ENCODE data around the gene M1AP.
"Not testable (repeated sequence)": the region's sequence is repeated elsewhere in the genome, so short reads cannot be mapped to it uniquely, and the experiment has no call there.

The M1AP gene

GRCh38 chr2:74632209-74632938, 15.8 kb downstream of the M1AP start:
- peaks cover 0 to 5% (median 0%) of the 10 kb centered on the region in 5 donors for H3K4me1 ChIP-seq (ENCODE audit: control insufficient read depth in 5 of 5, insufficient read depth in 5 of 5, low read length in 5 of 5)
- no peaks in the 10 kb centered on the region for H3K9me3 ChIP-seq (ENCODE audit: control insufficient read depth in 5 of 5, low read length in 5 of 5)
- H3K4me3 ChIP-seq (ENCODE audit: low read depth in 1 of 5, low read length in 5 of 5): no peak overlapping the region
- H3K27me3 ChIP-seq (ENCODE audit: control insufficient read depth in 5 of 5, insufficient read depth in 4 of 5, low read length in 5 of 5): no peaks in the 10 kb centered on the region
- H3K27ac ChIP-seq (ENCODE audit: low read depth, low read length): no peak overlapping the region
- H3K36me3 ChIP-seq (ENCODE audit: control insufficient read depth in 5 of 5, insufficient read depth in 5 of 5, low read length in 5 of 5): no peaks in the 10 kb centered on the region
- no peak overlapping the region for H3K9ac ChIP-seq (ENCODE audit: low read length in 5 of 5)

GRCh38 chr2:74630454-74630853, 17.7 kb downstream of the M1AP start:
- H3K27me3 ChIP-seq (ENCODE audit: control insufficient read depth in 5 of 5, insufficient read depth in 4 of 5, low read length in 5 of 5); H3K9me3 ChIP-seq (ENCODE audit: control insufficient read depth in 5 of 5, low read length in 5 of 5); H3K27ac ChIP-seq (ENCODE audit: low read depth, low read length); H3K9ac ChIP-seq (ENCODE audit: low read length in 5 of 5); H3K36me3 ChIP-seq (ENCODE audit: control insufficient read depth in 5 of 5, insufficient read depth in 5 of 5, low read length in 5 of 5); H3K4me1 ChIP-seq (ENCODE audit: control insufficient read depth in 5 of 5, insufficient read depth in 5 of 5, low read length in 5 of 5); H3K4me3 ChIP-seq (ENCODE audit: low read depth in 1 of 5, low read length in 5 of 5): not testable (repeated sequence)

- Histone ChIP-seq H3K27ac (ENCODE audit: low read depth, low read length) (no peak overlapping the region), H3K36me3 (ENCODE audit: control insufficient read depth in 5 of 5, insufficient read depth in 5 of 5, low read length in 5 of 5) (no peaks in the 10 kb centered on the region), H3K4me3 (ENCODE audit: low read depth in 1 of 5, low read length in 5 of 5) (no peak overlapping the region), H3K9me3 (ENCODE audit: control insufficient read depth in 5 of 5, low read length in 5 of 5) (no peaks in the 10 kb centered on the region), H3K9ac (ENCODE audit: low read length in 5 of 5) (no peak overlapping the region), H3K27me3 (ENCODE audit: control insufficient read depth in 5 of 5, insufficient read depth in 4 of 5, low read length in 5 of 5) (no peaks in the 10 kb centered on the region), H3K4me1 (ENCODE audit: control insufficient read depth in 5 of 5, insufficient read depth in 5 of 5, low read length in 5 of 5) (peaks cover 0 to 5% (median 0%) of the 10 kb centered on the region in 5 donors)
Observed at GRCh38 chr2:74628538-74629105, 19.5 kb downstream of the M1AP start.

GRCh38 chr2:74625658-74626425, 22.3 kb downstream of the M1AP start:
- H3K36me3 ChIP-seq (ENCODE audit: control insufficient read depth in 5 of 5, insufficient read depth in 5 of 5, low read length in 5 of 5): no peaks in the 10 kb centered on the region
- H3K4me3 ChIP-seq (ENCODE audit: low read depth in 1 of 5, low read length in 5 of 5): no peak overlapping the region
- no peaks in the 10 kb centered on the region for H3K4me1 ChIP-seq (ENCODE audit: control insufficient read depth in 5 of 5, insufficient read depth in 5 of 5, low read length in 5 of 5)
- H3K27ac ChIP-seq (ENCODE audit: low read depth, low read length): no peak overlapping the region
- no peak overlapping the region for H3K9ac ChIP-seq (ENCODE audit: low read length in 5 of 5)
- no peaks in the 10 kb centered on the region for H3K27me3 ChIP-seq (ENCODE audit: control insufficient read depth in 5 of 5, insufficient read depth in 4 of 5, low read length in 5 of 5)
- H3K9me3 ChIP-seq (ENCODE audit: control insufficient read depth in 5 of 5, low read length in 5 of 5): no peaks in the 10 kb centered on the region

- Histone ChIP-seq H3K27ac (ENCODE audit: low read depth, low read length) (no peak overlapping the region), H3K27me3 (ENCODE audit: control insufficient read depth in 5 of 5, insufficient read depth in 4 of 5, low read length in 5 of 5) (peaks cover 0 to 5% (median 0%) of the 10 kb centered on the region in 5 donors), H3K9ac (ENCODE audit: low read length in 5 of 5) (no peak overlapping the region), H3K9me3 (ENCODE audit: control insufficient read depth in 5 of 5, low read length in 5 of 5) (no peaks in the 10 kb centered on the region), H3K36me3 (ENCODE audit: control insufficient read depth in 5 of 5, insufficient read depth in 5 of 5, low read length in 5 of 5) (no peaks in the 10 kb centered on the region), H3K4me1 (ENCODE audit: control insufficient read depth in 5 of 5, insufficient read depth in 5 of 5, low read length in 5 of 5) (peaks cover 0 to 6% (median 0%) of the 10 kb centered on the region in 5 donors), H3K4me3 (ENCODE audit: low read depth in 1 of 5, low read length in 5 of 5) (no peak overlapping the region)
Observed at GRCh38 chr2:74620671-74621070, 27.5 kb downstream of the M1AP start.

GRCh38 chr2:74619651-74620297, 28.4 kb downstream of the M1AP start:
- peaks cover 0 to 6% (median 0%) of the 10 kb centered on the region in 5 donors for H3K4me1 ChIP-seq (ENCODE audit: control insufficient read depth in 5 of 5, insufficient read depth in 5 of 5, low read length in 5 of 5)
- no peak overlapping the region for H3K4me3 ChIP-seq (ENCODE audit: low read depth in 1 of 5, low read length in 5 of 5)
- H3K27me3 ChIP-seq (ENCODE audit: control insufficient read depth in 5 of 5, insufficient read depth in 4 of 5, low read length in 5 of 5): peaks cover 0 to 9% (median 0%) of the 10 kb centered on the region in 5 donors
- H3K9me3 ChIP-seq (ENCODE audit: control insufficient read depth in 5 of 5, low read length in 5 of 5): no peaks in the 10 kb centered on the region
- H3K9ac ChIP-seq (ENCODE audit: low read length in 5 of 5): no peak overlapping the region
- no peak overlapping the region for H3K27ac ChIP-seq (ENCODE audit: low read depth, low read length)
- H3K36me3 ChIP-seq (ENCODE audit: control insufficient read depth in 5 of 5, insufficient read depth in 5 of 5, low read length in 5 of 5): no peaks in the 10 kb centered on the region

GRCh38 chr2:74618410-74619083, 29.6 kb downstream of the M1AP start:
- no peak overlapping the region for H3K9ac ChIP-seq (ENCODE audit: low read length in 5 of 5)
- peaks cover 0 to 6% (median 0%) of the 10 kb centered on the region in 5 donors for H3K4me1 ChIP-seq (ENCODE audit: control insufficient read depth in 5 of 5, insufficient read depth in 5 of 5, low read length in 5 of 5)
- H3K27ac ChIP-seq (ENCODE audit: low read depth, low read length): no peak overlapping the region
- no peak overlapping the region for H3K4me3 ChIP-seq (ENCODE audit: low read depth in 1 of 5, low read length in 5 of 5)
- no peaks in the 10 kb centered on the region for H3K9me3 ChIP-seq (ENCODE audit: control insufficient read depth in 5 of 5, low read length in 5 of 5)
- peaks cover 0 to 13% (median 0%) of the 10 kb centered on the region in 5 donors for H3K27me3 ChIP-seq (ENCODE audit: control insufficient read depth in 5 of 5, insufficient read depth in 4 of 5, low read length in 5 of 5)
- no peaks in the 10 kb centered on the region for H3K36me3 ChIP-seq (ENCODE audit: control insufficient read depth in 5 of 5, insufficient read depth in 5 of 5, low read length in 5 of 5)

- H3K36me3 ChIP-seq (ENCODE audit: control insufficient read depth in 5 of 5, insufficient read depth in 5 of 5, low read length in 5 of 5): no peaks in the 10 kb centered on the region
- H3K4me3 ChIP-seq (ENCODE audit: low read depth in 1 of 5, low read length in 5 of 5): no peak overlapping the region
- H3K4me1 ChIP-seq (ENCODE audit: control insufficient read depth in 5 of 5, insufficient read depth in 5 of 5, low read length in 5 of 5): peaks cover 0 to 6% (median 0%) of the 10 kb centered on the region in 5 donors
- H3K9ac ChIP-seq (ENCODE audit: low read length in 5 of 5): no peak overlapping the region
- H3K27me3 ChIP-seq (ENCODE audit: control insufficient read depth in 5 of 5, insufficient read depth in 4 of 5, low read length in 5 of 5): peaks cover 0 to 13% (median 3%) of the 10 kb centered on the region in 5 donors
- no peaks in the 10 kb centered on the region for H3K9me3 ChIP-seq (ENCODE audit: control insufficient read depth in 5 of 5, low read length in 5 of 5)
- H3K27ac ChIP-seq (ENCODE audit: low read depth, low read length): no peak overlapping the region
Observed at GRCh38 chr2:74617122-74617521, 31.0 kb downstream of the M1AP start.

GRCh38 chr2:74606927-74607326, 41.2 kb downstream of the M1AP start:
- no peaks in the 10 kb centered on the region for H3K9me3 ChIP-seq (ENCODE audit: control insufficient read depth in 5 of 5, low read length in 5 of 5)
- no peak overlapping the region for H3K9ac ChIP-seq (ENCODE audit: low read length in 5 of 5)
- H3K36me3 ChIP-seq (ENCODE audit: control insufficient read depth in 5 of 5, insufficient read depth in 5 of 5, low read length in 5 of 5): no peaks in the 10 kb centered on the region
- no peak overlapping the region for H3K4me3 ChIP-seq (ENCODE audit: low read depth in 1 of 5, low read length in 5 of 5)
- H3K4me1 ChIP-seq (ENCODE audit: control insufficient read depth in 5 of 5, insufficient read depth in 5 of 5, low read length in 5 of 5): no peaks in the 10 kb centered on the region
- H3K27ac ChIP-seq (ENCODE audit: low read depth, low read length): no peak overlapping the region
- H3K27me3 ChIP-seq (ENCODE audit: control insufficient read depth in 5 of 5, insufficient read depth in 4 of 5, low read length in 5 of 5): peaks cover 0 to 6% (median 2%) of the 10 kb centered on the region in 5 donors

All from subcutaneous abdominal adipose tissue (tissue), 5 donors.